GM18511 (cell line): Measurements from ENCODE around the gene MIDN.
"Not testable (repeated sequence)": the region's sequence is repeated elsewhere in the genome, so short reads cannot be mapped to it uniquely, and the experiment has no call there.

ENCODE experiments used
- ATAC-seq: cut with Tn5 transposase; IDR thresholded peaks from one replicate; pipeline ENCODE4 v1.9.1; 2021; ENCODE audit warnings: mild to moderate bottlenecking, moderate library complexity; ENCODE audit not compliant: unreplicated experiment

MIDN gene

DNA sequence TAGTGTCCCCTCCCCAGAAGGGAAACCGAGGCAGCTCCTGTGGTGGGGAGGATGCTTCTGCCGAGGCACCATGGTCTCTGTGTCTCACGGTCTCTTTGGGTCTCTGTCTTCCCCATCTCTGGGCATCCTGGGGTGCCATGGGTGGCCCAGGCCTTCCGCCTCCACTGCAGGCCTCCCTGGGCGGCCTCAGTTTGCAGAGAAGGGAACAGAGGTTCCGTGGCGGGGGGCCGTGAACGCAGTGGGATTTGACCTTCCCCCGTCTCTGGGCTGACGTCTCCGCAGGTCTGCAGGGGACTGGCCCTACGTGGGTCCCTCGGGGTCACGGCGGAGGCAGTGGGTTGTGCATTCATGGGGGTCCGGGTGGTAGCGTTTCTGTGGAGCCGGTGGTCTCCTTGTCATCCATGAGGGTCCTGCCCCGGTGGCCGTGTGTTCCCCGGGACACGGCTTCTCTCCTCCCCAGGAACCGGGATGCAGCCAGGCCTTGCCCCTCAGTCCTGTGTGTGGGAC is 41.9 kb downstream of the MIDN start:
- no peak for ATAC-seq

DNA sequence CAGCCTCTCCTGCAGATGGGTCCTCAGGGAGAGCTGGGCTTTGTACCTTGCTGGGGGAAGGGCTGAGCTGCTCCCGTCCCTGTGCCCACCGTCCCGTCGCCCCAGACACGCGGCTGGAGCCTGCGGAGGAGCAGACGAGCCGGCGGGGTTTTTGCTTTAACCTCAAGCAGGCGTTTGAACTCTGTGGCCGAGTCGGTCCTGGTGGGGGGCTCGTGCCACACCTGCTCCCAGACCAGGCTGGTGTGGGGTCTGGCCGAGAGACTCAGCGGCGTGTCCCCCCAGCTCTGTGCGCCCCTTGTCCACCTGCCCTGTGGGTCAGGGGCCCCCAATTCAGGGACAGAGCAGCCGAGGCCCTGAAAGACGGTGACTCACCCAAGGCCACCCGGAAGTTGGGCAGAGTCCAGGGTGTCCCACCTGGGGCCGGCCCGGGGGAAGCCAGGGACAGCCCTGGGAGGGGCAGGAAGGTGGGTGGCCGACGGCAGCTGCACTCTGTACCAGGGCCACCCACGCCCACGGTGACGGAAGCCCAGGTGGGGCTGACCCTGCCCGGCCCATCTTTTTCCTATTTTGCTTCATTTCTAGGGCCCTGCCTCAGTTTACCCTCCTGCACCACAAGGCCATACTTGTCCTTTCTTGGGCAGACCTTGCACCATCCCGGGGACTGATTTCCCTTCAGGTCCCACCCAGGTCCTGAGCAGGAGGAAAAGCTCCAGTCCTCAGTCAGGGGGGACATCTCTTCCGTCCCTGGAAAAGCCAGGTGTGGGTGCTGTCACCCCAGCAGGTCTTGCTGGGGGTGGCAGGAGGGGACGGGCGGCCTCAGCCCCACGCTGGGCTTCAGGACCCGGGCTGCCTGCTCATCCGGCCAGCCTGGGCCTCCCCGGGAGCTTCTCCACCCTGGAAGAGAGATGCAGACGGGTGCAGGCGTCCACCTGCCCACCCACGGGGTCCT is 42.6 kb downstream of the MIDN start:
- ATAC-seq, result no peak

- ATAC-seq, result no peak
These were observed 43.5 kb downstream of the MIDN start for GRCh38 chr19:1291761-1292418.

DNA sequence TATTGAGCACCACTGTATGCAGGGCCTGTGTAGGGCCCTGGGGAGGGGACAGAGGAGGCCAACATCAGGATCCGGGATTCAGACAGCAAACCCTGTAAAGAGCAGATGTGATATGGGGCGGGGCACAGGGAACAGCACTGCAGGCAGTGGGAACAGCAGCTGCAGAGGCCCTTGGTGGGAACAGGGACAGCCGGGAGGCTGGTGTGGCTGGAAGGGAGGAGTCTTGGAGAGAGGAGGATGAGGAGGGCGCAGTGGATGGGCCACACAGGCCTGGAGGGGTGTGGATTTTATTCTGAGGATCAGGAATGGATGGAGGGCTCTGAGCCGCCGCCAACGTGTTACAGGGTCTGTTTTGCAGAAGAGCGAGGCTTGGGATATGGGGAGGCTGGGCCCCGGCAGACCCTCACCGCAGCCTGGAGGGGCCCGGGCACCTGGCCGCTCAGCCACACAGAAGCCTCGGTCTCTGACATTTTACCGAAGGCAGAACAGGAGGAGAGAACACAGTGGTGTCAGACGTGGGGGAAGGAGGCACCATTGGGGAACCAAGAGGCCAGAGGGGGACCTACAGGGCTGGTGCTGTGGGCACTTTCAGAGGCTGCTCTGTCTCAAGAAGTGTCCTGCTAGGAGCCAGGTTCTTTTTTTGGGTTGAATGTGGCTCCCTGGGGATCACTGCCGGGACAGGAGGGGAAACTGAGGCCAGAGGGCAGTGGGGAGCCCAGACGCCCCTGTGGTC is 44.2 kb downstream of the MIDN start:
- ATAC-seq, result no peak

GRCh38 chr19:1293782-1294604 is 45.6 kb downstream of the MIDN start:
- ATAC-seq, result no peak

DNA sequence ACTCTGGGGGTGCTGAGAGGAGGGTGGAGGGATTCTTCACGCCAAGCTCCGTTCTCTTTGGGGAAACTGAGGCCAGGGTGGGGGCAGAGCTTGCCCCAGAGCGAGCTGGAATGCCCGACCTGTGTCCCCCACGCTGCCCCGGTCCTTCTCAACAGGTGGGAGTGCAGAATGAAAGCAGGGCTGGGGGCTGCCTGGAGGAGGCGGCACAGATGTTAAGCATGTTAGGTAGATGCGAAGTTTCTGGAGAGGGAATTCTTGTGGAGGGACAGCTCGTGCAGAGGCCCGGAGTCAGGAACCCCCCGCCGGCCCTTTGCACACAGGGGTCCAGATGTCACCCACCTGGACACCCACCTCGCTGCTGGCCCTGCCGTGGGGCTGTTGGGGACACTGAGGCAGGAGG is 46.3 kb downstream of the MIDN start:
- ATAC-seq, result no peak

- no peak for ATAC-seq
These were observed 47.0 kb downstream of the MIDN start for GRCh38 chr19:1295169-1296012.

DNA sequence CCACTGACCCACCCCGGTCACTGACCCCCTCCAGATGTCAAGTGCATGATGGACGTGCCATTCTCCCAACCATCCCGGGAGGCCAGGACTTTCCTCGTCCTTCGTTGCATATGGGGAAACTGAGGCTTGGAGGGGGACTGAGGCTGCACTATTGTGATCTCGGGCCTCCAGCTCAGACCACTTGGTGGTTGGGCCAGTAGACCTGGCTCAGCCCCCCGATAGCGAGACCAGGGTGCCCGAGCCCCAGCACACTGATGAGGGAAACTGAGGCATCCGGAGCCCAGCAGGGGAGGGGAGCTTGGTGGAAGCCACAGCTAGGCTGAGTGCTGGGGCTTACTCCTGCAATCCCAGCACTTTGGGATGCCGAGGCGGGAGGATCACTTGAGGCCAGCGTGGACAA is 47.7 kb downstream of the MIDN start:
- no peak for ATAC-seq

GRCh38 chr19:1296575-1297271 is 48.3 kb downstream of the MIDN start:
- no peak for ATAC-seq

DNA sequence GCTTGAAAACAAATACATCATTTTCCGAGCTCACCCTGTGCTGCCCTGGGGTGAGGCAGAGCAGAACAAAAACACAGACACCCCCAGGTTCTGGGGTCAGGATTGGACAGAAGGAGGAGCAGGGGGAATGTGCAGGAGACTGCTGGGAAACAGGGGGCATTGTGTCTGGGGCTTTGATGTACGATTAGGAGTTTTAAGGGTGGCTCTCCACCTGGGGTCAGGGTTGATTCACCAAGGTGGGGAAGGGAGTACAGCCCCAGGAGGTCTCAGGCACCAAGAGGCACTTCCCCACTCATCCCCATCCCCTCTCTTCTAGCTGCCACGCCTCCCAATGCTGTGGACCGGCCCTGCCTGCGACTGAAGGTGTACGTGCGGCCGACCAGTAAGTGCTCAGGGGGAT is 49.9 kb downstream of the MIDN start:
- ATAC-seq, result no peak

DNA sequence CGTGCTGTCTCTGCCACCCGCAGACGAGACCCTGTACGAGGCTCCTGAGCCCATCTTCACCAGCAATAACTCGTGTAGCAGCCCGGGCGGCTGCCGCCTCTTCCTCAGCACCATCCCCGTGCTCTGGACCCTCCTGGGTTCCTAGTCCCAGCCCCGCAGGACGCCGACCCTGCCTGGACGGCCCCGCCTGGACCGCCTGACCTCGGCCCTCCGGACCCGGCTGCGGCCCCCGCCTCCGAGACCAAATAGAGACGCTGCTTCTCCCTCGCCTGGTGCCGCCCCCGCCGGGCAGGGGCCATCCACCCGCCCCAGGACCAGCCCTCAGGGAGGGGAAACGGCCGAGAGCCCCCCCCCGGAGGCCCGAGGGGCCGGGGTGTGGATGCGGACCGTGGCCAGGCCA is 51.4 kb downstream of the MIDN start:
- no peak for ATAC-seq

DNA sequence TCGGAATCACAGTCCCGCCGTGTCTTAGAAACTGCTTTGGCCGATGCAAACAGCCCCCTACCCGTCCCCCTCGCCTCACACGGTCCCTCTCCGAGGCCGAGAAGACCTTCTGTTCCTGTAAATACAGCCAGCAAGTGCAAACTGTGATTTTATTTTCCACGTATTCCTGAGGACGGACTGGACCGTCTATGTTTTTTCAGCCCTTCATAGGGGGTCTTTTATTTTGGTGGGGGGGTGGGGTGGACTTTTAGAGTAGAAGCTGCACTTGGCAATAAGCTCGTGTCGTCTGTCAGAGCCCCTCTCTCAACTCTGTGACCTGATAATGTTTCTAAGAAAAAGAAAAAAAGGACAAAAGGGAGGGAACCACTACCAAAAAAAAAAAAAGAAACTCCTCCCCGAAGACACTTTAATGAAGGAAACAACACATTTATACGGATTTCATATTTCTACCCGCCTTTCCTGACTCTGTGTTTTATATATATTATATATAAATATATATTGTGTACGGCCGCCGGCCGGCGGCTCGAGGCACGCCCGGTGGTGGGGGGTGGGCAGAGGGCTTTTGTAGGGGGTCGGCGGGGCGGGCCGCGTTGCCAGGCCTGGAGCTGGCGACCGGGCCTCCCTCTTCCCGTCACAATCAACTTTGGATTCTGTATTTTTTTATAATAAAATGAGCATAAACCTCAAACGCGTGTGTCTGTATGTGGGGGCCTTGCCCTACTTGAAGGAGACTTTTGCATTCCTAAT is 52.5 kb downstream of the MIDN start:
- ATAC-seq, result no peak

- ATAC-seq, result no peak
These were observed 54.3 kb downstream of the MIDN start for GRCh38 chr19:1302533-1303239.

GRCh38 chr19:1304197-1304924 is 56.0 kb downstream of the MIDN start:
- ATAC-seq, result no peak

DNA sequence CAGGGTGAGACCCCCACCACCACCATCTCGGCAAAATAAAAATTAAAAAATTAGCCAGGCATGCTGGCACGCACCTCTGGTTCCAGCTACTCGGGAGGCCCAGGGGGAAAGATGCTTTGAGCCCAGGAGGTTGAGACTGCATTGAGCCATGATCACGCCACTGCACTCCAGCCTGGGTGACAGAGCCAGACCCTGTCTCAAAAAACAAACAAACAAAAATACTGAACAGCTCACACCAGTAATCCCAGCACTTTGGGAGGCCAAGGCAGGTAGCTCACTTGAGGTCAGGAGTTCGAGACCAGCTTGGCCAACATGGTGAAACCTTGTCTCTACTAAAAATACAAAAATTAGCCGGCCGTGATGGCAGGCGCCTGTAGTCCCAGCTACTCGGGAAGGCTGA is 57.0 kb downstream of the MIDN start:
- ATAC-seq, result not testable (repeated sequence)

GRCh38 chr19:1307320-1307719 is 58.9 kb downstream of the MIDN start:
- ATAC-seq, result no peak

- ATAC-seq, result no peak
These were observed 59.4 kb downstream of the MIDN start for GRCh38 chr19:1307755-1308303.
